NCI-H2227 (cell line): ENCODE measurements around the gene ZNF544.
"Not testable (repeated sequence)": the region's sequence is repeated elsewhere in the genome, so short reads cannot be mapped to it uniquely, and the experiment has no call there.

ENCODE experiments used
- DNase-seq: peaks from one replicate; lab custom pipeline; 2025; ENCODE audit not compliant: unreplicated experiment; lab: John Stamatoyannopoulos, UW

The ZNF544 gene

DNA sequence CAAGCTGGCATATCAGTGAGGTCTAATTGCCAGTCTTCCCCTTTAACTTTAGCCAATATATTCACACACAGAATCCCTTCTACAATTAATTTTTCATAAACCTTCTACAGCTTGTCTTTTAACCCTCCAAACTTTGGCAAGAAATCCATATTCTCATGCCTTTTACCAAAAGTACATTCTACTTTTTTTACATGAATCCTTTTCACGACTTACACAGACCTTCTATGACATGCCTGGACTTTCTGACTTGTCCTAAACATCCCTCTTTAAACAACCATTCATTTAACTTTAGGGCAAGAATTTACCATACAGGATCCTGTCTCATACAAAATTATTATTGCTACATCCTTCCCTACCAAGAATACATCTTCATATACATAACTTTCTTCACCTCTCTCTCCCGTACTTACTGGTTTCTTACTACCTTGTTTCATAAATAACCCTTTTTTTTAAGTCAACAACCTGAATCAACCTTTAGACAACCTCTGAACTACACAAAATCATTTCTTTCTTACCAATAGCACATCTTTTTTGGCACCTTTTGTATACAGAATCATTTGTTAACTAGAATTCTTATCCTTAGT lies 23.5 kb downstream of the ZNF544 start:
- peak; percentile 23 for DNase-seq

DNA sequence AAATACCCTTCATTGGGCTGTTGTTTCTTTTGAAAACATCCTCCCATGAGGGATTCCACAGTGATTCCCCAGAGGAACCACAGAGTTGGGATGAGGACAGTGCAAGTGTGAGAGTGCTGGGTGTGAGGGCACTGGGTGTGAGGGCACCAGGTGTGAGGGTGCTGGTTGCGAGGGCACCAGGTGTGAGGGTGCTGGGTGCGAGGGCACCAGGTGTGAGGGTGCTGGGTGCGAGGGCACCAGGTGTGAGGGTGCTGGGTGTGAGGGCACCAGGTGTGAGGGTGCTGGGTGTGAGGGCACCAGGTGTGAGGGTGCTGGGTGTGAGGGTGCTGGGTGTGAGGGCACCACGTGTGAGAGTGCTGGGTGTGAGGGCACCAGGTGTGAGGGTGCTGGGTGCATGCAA lies 29.5 kb downstream of the ZNF544 start:
- DNase-seq, result not testable (repeated sequence)

- no peak for DNase-seq
These were observed 32.9 kb downstream of the ZNF544 start for GRCh38 chr19:58261600-58261967.

DNA sequence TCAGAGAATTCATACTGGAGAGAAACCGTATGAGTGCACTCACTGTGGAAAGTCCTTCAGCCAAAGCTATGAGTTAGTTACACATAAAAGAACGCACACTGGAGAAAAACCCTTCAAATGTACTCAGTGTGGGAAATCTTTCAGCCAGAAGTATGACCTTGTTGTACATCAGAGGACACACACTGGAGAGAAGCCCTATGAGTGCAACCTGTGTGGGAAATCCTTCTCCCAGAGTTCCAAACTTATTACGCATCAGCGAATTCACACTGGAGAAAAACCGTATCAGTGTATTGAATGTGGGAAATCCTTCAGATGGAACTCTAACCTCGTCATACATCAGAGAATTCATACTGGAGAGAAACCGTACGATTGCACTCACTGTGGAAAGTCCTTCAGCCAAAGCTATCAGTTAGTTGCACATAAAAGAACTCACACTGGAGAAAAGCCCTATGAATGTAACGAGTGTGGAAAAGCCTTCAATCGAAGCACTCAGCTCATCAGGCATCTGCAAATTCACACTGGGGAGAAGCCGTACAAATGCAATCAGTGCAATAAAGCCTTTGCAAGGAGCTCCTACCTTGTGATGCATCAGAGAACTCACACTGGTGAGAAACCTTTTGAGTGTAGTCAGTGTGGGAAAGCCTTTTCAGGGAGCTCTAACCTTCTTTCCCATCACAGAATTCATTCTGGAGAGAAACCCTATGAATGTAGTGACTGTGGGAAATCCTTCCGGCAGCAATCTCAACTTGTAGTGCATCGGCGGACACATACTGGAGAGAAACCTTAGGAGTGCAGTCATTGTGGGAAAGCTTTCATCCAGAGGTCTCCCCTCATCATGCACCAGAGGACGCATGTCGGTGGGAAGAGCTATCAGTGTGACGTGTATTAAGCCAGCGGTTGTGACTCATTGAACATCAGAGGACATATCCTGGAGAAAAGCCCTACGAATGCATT lies 33.5 kb downstream of the ZNF544 start:
- DNase-seq, result no peak

GRCh38 chr19:58262922-58263296 lies 34.2 kb downstream of the ZNF544 start:
- no peak for DNase-seq

- DNase-seq, result no peak
These were observed 36.4 kb downstream of the ZNF544 start for GRCh38 chr19:58265100-58265499.

DNA sequence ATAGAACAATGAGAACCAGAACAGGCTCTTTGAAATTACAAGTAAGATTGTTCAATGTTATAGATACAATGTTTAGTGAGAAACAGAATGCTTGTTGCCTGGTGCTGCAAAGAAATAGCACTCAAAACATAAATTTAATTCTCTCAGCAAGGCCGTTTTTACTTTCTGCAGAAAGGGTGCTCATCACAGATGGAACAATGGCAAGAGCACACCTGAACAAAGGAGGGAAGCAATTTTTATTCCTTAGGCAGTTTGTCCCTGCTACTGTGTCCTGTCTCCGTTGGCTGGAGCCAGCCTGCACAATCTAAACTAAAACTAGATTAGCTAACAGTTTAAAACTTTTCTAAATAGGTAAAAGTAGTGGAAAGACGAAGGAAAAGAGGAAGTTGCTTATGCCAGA lies 39.6 kb downstream of the ZNF544 start:
- no peak for DNase-seq

GRCh38 chr19:58274771-58275201 lies 46.1 kb downstream of the ZNF544 start:
- DNase-seq, result no peak

DNA sequence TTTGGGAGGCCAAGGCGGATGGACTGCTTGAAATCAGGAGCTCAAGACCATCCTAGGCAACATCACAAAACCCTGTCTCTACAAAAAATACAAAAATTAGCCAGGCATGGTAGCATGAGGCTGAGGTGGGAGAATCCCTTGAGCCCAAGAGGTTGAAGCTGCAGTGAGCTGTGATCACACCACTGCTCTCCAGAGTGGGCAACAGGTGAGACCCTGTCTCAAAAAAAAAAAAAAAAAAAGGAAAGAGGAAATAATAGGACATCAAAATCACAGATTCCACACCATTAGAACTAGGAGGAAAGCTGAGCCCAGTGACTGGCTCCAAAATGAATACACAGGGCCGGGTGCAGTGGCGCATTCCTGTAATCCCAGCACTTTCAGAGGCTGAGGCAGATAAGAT lies 46.9 kb downstream of the ZNF544 start:
- no peak for DNase-seq

DNA sequence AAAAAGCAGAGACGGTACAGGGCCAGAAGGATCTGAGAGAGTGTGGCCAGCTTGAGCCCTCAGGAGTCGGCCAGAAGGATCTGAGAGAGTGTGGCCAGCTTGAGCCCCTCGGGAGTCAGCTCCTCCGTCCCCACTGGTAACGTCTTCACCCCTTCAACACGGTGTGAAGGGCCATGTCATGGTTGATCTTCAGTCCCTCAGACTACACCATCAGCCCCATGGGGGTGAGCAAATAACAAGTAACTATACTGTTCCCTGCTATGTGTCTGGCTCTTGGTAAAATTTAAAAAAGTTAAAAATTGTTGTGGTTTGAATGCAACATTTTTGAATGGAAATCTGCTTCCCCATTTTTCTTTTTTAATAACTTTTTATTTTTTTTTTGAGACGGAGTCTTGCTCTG lies 48.5 kb downstream of the ZNF544 start:
- no peak for DNase-seq

GRCh38 chr19:58277748-58278540 lies 49.2 kb downstream of the ZNF544 start:
- DNase-seq, result no peak

DNA sequence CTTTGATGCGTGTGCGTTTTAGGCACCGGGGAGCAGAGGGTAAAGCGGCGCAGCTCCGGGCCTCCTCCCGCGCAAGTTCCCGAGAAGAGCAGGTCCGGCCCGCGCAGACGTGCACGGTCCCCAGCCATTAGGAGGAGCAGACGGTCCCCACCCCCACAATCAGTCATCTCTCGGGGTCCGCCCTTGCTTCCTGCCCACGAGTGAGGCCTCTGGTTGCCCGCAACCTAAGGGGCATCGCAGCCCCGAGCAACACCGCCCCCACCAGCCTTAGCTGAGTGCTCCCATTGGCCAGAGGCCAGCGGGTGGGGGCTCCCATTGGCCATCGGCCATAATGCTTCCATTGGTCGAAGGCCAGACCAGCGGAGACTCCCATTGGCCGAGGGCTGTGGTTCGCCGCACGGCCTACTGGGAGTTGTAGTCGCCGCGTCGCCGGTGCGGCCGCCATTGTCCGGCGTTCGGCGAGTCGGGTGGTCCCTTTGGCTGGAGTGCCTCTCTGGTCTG lies 49.9 kb downstream of the ZNF544 start, which contains the start of gene ZNF8:
Gene ZNF8 (plus strand): TSS at position 415 of the 501 bp plus-strand sequence. CDS start 127 bp downstream, outside the sequence.
- peak; percentile 100 for DNase-seq

GRCh38 chr19:58279042-58279924 lies 50.6 kb downstream of the ZNF544 start:
- DNase-seq, result peak; percentile 96

GRCh38 chr19:58279925-58280316 lies 51.2 kb downstream of the ZNF544 start:
- no peak for DNase-seq

DNA sequence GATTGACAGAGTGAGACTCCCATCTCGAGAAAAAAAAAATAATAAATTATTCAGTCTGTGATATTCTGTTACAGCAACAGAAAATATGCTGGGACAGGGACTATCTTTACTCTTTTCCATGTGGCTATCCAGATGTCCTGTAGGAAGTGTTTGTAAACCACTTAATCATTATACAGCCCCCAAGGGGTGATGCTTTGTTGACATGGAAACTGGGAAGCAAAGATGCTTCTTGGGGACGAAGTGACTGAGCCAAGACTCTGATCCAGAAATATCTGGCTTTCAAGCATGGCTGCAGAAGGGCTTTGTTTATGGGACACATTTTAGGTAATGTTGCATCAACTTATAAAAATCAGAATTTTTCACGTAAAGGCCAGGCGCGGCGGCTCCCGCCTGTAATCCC lies 55.5 kb downstream of the ZNF544 start:
- DNase-seq, result no peak

- DNase-seq, result no peak
These were observed 63.2 kb downstream of the ZNF544 start for GRCh38 chr19:58291943-58292342.

GRCh38 chr19:58294743-58295374 lies 66.1 kb downstream of the ZNF544 start:
- DNase-seq, result no peak

DNA sequence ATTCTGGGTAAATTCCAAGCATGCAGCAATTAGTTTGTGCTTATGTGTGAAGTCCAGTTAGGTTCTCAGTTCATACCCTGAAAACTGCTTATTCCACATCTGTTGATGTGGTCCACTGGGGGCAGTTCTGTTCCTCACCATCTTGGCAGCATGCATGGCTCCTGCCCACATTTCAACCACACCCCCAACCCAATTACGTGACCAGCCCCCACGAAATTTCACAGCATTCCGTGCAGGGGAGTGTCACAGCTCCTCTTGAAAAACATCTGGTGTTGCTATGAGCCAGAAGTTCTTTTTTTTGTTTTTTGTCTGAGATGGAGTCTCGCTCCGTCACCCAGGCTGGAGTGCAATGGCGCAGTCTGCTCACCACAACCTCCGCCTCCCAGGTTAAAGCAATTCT lies 67.4 kb downstream of the ZNF544 start:
- DNase-seq, result no peak

DNA sequence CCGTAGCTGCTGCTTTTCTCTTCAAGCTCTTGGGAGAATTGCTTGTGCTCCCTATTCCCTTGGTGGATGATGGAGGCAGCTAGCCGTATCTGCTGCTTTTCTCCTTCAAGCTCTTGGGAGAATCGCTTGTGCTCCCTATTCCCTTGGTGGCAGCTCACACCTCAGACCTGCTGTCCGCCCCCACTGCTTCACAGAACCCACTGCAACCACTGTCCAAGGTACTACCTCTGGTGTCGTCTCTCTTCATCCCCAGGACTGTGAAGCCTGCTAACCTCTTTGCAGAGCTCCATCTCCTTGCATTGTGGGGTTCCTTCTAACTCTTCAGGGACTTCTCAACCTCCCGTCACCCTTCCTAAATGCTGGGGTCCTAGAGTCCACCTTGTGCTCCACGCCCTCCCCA lies 71.9 kb downstream of the ZNF544 start:
- no peak for DNase-seq

DNA sequence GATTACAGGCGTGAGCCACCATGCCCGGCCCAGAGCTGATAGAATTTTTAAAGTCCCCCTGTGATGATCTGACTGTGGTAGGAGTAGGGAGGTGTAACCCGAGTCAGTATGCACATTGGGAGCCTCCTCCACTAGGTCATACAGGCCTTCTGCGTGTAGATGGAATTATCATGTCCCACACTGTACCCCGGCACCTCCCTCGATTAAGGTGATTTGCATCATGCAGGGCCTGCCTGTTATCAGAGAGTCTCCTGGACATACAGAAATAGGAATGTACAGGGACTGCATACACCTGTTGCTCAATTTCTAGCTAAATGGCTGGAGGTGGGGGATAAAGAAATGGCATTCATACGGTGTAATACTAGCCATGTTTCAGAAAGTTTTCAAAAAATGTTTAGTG lies 75.5 kb downstream of the ZNF544 start:
- no peak for DNase-seq
